ENCODE measurements around the gene HJURP.

DNA sequence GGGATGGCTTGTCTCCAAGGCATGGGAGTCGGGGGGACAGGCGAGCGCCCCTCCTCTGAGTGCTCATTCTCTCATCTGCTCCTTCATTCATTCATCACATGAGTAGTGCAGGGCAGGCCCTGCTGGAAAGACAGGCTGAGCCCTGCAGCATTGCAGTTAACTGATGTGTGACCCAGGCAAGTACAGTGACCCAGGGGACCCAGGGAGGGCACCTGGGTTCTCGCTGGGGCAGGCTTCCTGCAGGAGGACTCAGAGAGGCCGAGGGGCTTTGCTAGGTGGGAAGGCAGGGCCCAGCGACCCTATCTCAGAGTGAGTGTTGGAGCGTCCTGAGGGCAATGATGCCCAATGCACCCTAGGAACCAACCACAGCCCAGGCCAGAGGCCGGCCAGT is 30.6 kb downstream of the HJURP start:
- TF ChIP-seq EP300 (IDR thresholded peaks at IDR 0.05): no peak
- TF ChIP-seq, protein P1, sequence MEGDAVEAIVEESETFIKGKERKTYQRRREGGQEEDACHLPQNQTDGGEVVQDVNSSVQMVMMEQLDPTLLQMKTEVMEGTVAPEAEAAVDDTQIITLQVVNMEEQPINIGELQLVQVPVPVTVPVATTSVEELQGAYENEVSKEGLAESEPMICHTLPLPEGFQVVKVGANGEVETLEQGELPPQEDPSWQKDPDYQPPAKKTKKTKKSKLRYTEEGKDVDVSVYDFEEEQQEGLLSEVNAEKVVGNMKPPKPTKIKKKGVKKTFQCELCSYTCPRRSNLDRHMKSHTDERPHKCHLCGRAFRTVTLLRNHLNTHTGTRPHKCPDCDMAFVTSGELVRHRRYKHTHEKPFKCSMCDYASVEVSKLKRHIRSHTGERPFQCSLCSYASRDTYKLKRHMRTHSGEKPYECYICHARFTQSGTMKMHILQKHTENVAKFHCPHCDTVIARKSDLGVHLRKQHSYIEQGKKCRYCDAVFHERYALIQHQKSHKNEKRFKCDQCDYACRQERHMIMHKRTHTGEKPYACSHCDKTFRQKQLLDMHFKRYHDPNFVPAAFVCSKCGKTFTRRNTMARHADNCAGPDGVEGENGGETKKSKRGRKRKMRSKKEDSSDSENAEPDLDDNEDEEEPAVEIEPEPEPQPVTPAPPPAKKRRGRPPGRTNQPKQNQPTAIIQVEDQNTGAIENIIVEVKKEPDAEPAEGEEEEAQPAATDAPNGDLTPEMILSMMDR (IDR thresholded peaks at IDR 0.05): no peak
- no peak for TF ChIP-seq POLR2AphosphoS5 (IDR thresholded peaks at IDR 0.05)
- TF ChIP-seq POLR2A (IDR thresholded peaks at IDR 0.05): no peak

All from gastroesophageal sphincter (tissue), 3 donors.